Astrocyte of the spinal cord (primary cell): Measurements from ENCODE around the gene GAREM1.

ENCODE experiments used
- DNase-seq: peaks from one replicate; pipeline ENCODE4 v3.0.0; 2011; ENCODE audit warnings: low read depth, low spot score
- H3K4me3 ChIP-seq: 2 replicates; pipeline ENCODE4 v1.5.1; 2011; ENCODE audit warnings: low read depth, mild to moderate bottlenecking, low read length, moderate library complexity
- CTCF ChIP-seq: IDR thresholded peaks from 2 replicates; pipeline ENCODE4 v1.5.1; 2012; ENCODE audit warnings: low read depth, mild to moderate bottlenecking, low read length, inconsistent platforms
- in situ Hi-C: cut with HindIII; loops from 2 replicates; pipeline ENCODE4 v1.10.0; 2017; ENCODE audit warnings: low sequenced_read_pairs

GAREM1 gene

GRCh38 chr18:32252141-32252860, 218.4 kb downstream of the GAREM1 start:
- in situ Hi-C loops, result no loop called here
- DNase-seq, result no peak
- no peak for TF ChIP-seq CTCF
- H3K4me3 ChIP-seq, result no peak overlapping the region

- in situ Hi-C loops, result no loop called here
- no peak for DNase-seq
- no peak overlapping the region for H3K4me3 ChIP-seq
- no peak for TF ChIP-seq CTCF
Observed at GRCh38 chr18:32251466-32251865, 219.2 kb downstream of the GAREM1 start.

GRCh38 chr18:32249147-32249929, 221.3 kb downstream of the GAREM1 start:
- in situ Hi-C loops, result no loop called here
- DNase-seq, result no peak
- TF ChIP-seq CTCF, result no peak
- no peak overlapping the region for H3K4me3 ChIP-seq

- DNase-seq, result no peak
- H3K4me3 ChIP-seq, result no peak overlapping the region
- no peak for TF ChIP-seq CTCF
- in situ Hi-C loops, result no loop called here
Observed at GRCh38 chr18:32244881-32245280, 225.8 kb downstream of the GAREM1 start.

- no peak for DNase-seq
- in situ Hi-C loops, result no loop called here
- no peak for TF ChIP-seq CTCF
- H3K4me3 ChIP-seq, result no peak overlapping the region
Observed at GRCh38 chr18:32243358-32243757, 227.3 kb downstream of the GAREM1 start.

- H3K4me3 ChIP-seq, result no peak overlapping the region
- in situ Hi-C loops, result no loop called here
- TF ChIP-seq CTCF, result no peak
- no peak for DNase-seq
Observed at GRCh38 chr18:32242395-32242794, 228.3 kb downstream of the GAREM1 start.
